CD14-positive monocyte (primary cell): ENCODE measurements around the gene LAGE3. TPM values are rescaled to one million over a fixed set of nuclear protein-coding genes. Genes with fewer than 3 reads are reported as not detected.

ENCODE experiments used
- DNase-seq, 3 donors: peaks; one replicate each; pipeline ENCODE4 v3.0.0-alpha.2; 2011 to 2022
- H2AFZ ChIP-seq: 2 replicates; pipeline ENCODE4 v1.6.0; 2012; ENCODE audit warnings: mild to moderate bottlenecking, low read depth, low read length, inconsistent platforms; ENCODE audit not compliant: insufficient read depth, poor library complexity, severe bottlenecking
- H3K27ac ChIP-seq, 2 donors: 1 replicate in 1 of 2; 2 replicates in 1 of 2; pipeline ENCODE4 v1.5.1; 2012 to 2013; ENCODE audit warnings: low read length in 2 of 2, control low read depth in 1 of 2, inconsistent platforms in 1 of 2, low read depth in 1 of 2, mild to moderate bottlenecking in 1 of 2
- H3K27me3 ChIP-seq, 2 donors: one replicate each; pipeline versions ENCODE4 v1.6.0 to v1.6.1; 2011 to 2013; ENCODE audit warnings: low read length in 2 of 2; ENCODE audit not compliant: control insufficient read depth in 2 of 2, insufficient read depth in 2 of 2
- H3K36me3 ChIP-seq, 2 donors: replicated peaks in 1 of 2; 1 replicate in 1 of 2; 2 replicates in 1 of 2; pipeline versions ENCODE4 v1.5.1 to v1.6.1; 2012 to 2013; ENCODE audit warnings: low read length in 2 of 2, control low read depth in 1 of 2, inconsistent platforms in 1 of 2, mild to moderate bottlenecking in 1 of 2; ENCODE audit not compliant: insufficient read depth in 2 of 2, control insufficient read depth in 1 of 2
- H3K4me1 ChIP-seq, 2 donors: 1 replicate in 1 of 2; 2 replicates in 1 of 2; pipeline versions ENCODE4 v1.5.1 to v1.6.1; 2012 to 2013; ENCODE audit warnings: low read length in 2 of 2, control low read depth in 1 of 2, inconsistent platforms in 1 of 2, mild to moderate bottlenecking in 1 of 2, moderate library complexity in 1 of 2; ENCODE audit not compliant: insufficient read depth in 2 of 2, control insufficient read depth in 1 of 2
- H3K4me2 ChIP-seq: replicated peaks from 2 replicates; pipeline ENCODE3; 2012; ENCODE audit warnings: low read length, moderate library complexity, mild to moderate bottlenecking; ENCODE audit not compliant: poor library complexity, severe bottlenecking; ENCODE audit errors: extremely low read depth
- H3K4me3 ChIP-seq, 3 experiments: fragments of 200-600 bp in 1 of 3; sonication (generic) in 1 of 3; replicated peaks in 1 of 3; 1 replicate in 2 of 3; 2 replicates in 1 of 3; pipeline ENCODE4 v1.5.1; 2011 to 2013; ENCODE audit warnings: low read length in 3 of 3, mild to moderate bottlenecking in 3 of 3, control low read depth in 2 of 3, low read depth in 2 of 3, inconsistent platforms in 1 of 3, moderate library complexity in 1 of 3
- H3K79me2 ChIP-seq: 2 replicates; pipeline ENCODE4 v1.6.0; 2012; ENCODE audit warnings: mild to moderate bottlenecking, control low read depth, inconsistent platforms, low read length, moderate library complexity; ENCODE audit not compliant: insufficient read depth
- H3K9ac ChIP-seq: 2 replicates; pipeline ENCODE4 v1.6.0; 2017; ENCODE audit warnings: low read length, mild to moderate bottlenecking; ENCODE audit not compliant: insufficient read depth, poor library complexity, severe bottlenecking
- H3K9me3 ChIP-seq, 2 donors: replicated peaks in 1 of 2; 1 replicate in 1 of 2; 2 replicates in 1 of 2; pipeline versions ENCODE4 v1.5.1 to v1.6.1; 2012 to 2013; ENCODE audit warnings: low read length in 2 of 2, control low read depth in 1 of 2; ENCODE audit not compliant: control insufficient read depth in 1 of 2, insufficient read depth in 1 of 2
- H4K20me1 ChIP-seq: 2 replicates; pipeline ENCODE4 v1.6.0; 2012; ENCODE audit warnings: mild to moderate bottlenecking, low read length, control low read depth, moderate library complexity; ENCODE audit not compliant: insufficient read depth
- H3K27ac Mint-ChIP-seq, 7 donors: one replicate each; pipeline ENCODE4 v1.8.0; 2020; ENCODE audit warnings: mild to moderate bottlenecking in 7 of 7, mixed read lengths in 7 of 7, moderate library complexity in 6 of 7, inconsistent platforms in 2 of 7
- H3K27me3 Mint-ChIP-seq, 3 donors: one replicate each; pipeline ENCODE4 v1.8.0; 2021 to 2022; ENCODE audit warnings: low read depth in 3 of 3, mild to moderate bottlenecking in 3 of 3, mixed read lengths in 3 of 3, moderate library complexity in 3 of 3, inconsistent platforms in 1 of 3
- H3K36me3 Mint-ChIP-seq, 2 donors: one replicate each; pipeline ENCODE4 v1.8.0; 2020; ENCODE audit warnings: mixed read lengths in 2 of 2, inconsistent platforms in 1 of 2, mild to moderate bottlenecking in 1 of 2
- H3K4me1 Mint-ChIP-seq: one replicate; pipeline ENCODE4 v1.8.0; 2020; ENCODE audit warnings: mild to moderate bottlenecking, mixed read lengths
- H3K4me3 Mint-ChIP-seq, 2 donors: one replicate each; pipeline ENCODE4 v1.8.0; 2020; ENCODE audit warnings: mild to moderate bottlenecking in 2 of 2, mixed read lengths in 2 of 2, moderate library complexity in 1 of 2
- H3K9me3 Mint-ChIP-seq, 7 donors: one replicate each; pipeline ENCODE4 v1.8.0; 2020 to 2022; ENCODE audit warnings: mixed read lengths in 7 of 7, mild to moderate bottlenecking in 6 of 7, moderate library complexity in 6 of 7, inconsistent platforms in 2 of 7
- WGBS: methylation state at CpG from one replicate; pipeline ENCODE4 v1.1.5; 2013; ENCODE audit warnings: missing lambda C conversion rate; ENCODE audit not compliant: insufficient coverage; 5-methylcytosine and 5-hydroxymethylcytosine counted together
- intact Hi-C, 2 donors: fragments of 100-400 bp; cut with micrococcal nuclease; formaldehyde crosslinking; loops; one replicate each; pipeline versions ENCODE4 v1.15.0 to v1.15.1; 2023
- polyA plus RNA-seq, 3 donors: library from polyadenylated mRNA; depleted of rRNA in 1 of 3; unstranded in 2 of 3; stranded (reverse) in 1 of 3; fragments of 300-500 nt in 2 of 3; fragments of >200 nt in 1 of 3; fragmentation: Illumina TruSeq in 2 of 3; gene quantifications; 1 replicate in 2 of 3; 2 replicates in 1 of 3; pipeline ENCODE4 v1.2.3, GENCODE V29; 2012 to 2021
- TF ChIP-seq, protein P1 (sequence below): fragments of 200-600 bp; IDR thresholded peaks from one replicate; pipeline ENCODE4 v1.8.0; 2022; ENCODE audit warnings: antibody characterized with exemption, mild to moderate bottlenecking

Gene LAGE3
- polyA plus RNA-seq, 3 donors, result 12.4 to 30.9 (median 18.6) TPM

DNA sequence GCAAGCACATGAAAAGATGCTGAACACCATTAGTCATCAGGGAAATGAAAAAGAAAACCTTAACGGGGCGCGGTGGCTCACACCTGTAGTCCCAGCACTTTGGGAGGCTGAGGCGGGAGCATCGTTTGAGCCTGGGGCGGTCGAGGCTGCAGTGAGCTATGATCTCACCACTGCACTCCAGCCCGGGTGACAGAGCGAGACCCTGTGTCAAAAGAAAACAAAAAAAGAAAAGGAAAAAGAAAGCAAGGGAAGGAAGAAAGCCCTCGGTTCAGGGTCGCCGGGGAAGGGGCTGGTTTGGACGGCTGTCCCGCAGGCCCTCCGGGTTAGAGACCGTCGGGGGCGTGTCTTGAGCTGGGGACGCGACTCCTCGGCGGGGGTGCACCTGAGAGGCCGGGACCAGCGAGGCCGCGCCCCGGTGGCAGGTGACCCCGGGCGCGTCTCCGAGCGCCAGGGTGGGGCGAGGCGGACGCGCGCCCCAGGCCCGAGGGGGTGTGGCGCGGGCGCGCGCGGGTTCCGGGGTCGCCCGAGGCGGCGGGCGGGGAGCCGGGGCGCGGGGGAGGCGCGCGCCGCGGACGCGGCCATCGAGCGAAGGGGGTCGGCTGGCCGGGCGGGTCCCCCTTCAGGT is 21.5 kb downstream of the LAGE3 start:
- peak overlapping the region; percentile 29 for H2AFZ ChIP-seq
- peaks cover 0 to 12% of the 10 kb centered on the region in 2 donors for H3K27me3 ChIP-seq
- Mint-ChIP-seq H3K9me3 (peaks cover 0 to 16% (median 4%) of the 10 kb centered on the region in 7 donors), H3K4me1 (peaks cover 12% of the 10 kb centered on the region), H3K27me3 (peaks cover 11 to 29% (median 23%) of the 10 kb centered on the region in 3 donors), H3K27ac (peak overlapping the region in 4 of 7 donors; percentile 54 to 87 (median 82)), H3K36me3 (peaks cover 9 to 10% of the 10 kb centered on the region in 2 donors), H3K4me3 (peak overlapping the region; percentile 86 to 97)
- H3K4me2 ChIP-seq, result peak overlapping the region; percentile 67
- under 1% methylated on average over 38 of the region's 65 CpGs for WGBS
- H3K9ac ChIP-seq, result no peak overlapping the region
- H3K4me3 ChIP-seq, result peak overlapping the region; percentile 16 to 67 (median 32)
- H3K36me3 ChIP-seq, result peaks cover 0 to 6% of the 10 kb centered on the region in 2 donors
- H3K27ac ChIP-seq, result no peak overlapping the region
- peaks cover 6% of the 10 kb centered on the region in 2 donors for H3K4me1 ChIP-seq
- TF ChIP-seq, protein P1, sequence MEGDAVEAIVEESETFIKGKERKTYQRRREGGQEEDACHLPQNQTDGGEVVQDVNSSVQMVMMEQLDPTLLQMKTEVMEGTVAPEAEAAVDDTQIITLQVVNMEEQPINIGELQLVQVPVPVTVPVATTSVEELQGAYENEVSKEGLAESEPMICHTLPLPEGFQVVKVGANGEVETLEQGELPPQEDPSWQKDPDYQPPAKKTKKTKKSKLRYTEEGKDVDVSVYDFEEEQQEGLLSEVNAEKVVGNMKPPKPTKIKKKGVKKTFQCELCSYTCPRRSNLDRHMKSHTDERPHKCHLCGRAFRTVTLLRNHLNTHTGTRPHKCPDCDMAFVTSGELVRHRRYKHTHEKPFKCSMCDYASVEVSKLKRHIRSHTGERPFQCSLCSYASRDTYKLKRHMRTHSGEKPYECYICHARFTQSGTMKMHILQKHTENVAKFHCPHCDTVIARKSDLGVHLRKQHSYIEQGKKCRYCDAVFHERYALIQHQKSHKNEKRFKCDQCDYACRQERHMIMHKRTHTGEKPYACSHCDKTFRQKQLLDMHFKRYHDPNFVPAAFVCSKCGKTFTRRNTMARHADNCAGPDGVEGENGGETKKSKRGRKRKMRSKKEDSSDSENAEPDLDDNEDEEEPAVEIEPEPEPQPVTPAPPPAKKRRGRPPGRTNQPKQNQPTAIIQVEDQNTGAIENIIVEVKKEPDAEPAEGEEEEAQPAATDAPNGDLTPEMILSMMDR, result no peak
- H4K20me1 ChIP-seq, result no peaks in the 10 kb centered on the region
- no peaks in the 10 kb centered on the region for H3K9me3 ChIP-seq
- DNase-seq, result no peak
- intact Hi-C loops, result no loop called here
- no peaks in the 10 kb centered on the region for H3K79me2 ChIP-seq

DNA sequence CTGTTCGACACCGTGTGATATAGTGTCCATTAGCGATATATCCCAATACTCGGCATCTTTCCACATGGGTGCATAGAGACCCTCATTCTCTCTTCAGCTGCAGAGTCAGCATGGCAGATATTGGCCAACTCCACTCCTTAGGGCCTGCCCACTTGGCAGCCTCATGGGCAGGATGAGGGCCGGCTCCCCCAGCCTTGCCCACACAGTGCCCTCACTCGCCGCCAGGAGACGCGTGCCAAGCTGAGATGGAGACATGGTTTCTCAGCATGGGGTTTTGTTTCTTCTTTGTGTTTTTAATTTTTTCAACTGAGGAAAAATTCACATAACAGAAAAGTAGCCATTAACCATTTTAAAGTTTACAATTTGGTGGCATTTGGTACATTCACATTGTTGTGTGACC is 26.3 kb downstream of the LAGE3 start:
- Histone ChIP-seq H3K9me3 (no peaks in the 10 kb centered on the region), H3K27me3 (peaks cover 0 to 7% of the 10 kb centered on the region in 2 donors), H2AFZ (no peak overlapping the region), H3K4me3 (no peak overlapping the region), H3K36me3 (peaks cover 36% of the 10 kb centered on the region in 2 donors), H3K4me2 (no peak overlapping the region), H3K79me2 (no peaks in the 10 kb centered on the region), H4K20me1 (no peaks in the 10 kb centered on the region), H3K4me1 (no peaks in the 10 kb centered on the region), H3K27ac (no peak overlapping the region), H3K9ac (no peak overlapping the region)
- no CpG with 5 or more reads among the region's 9 CpGs for WGBS
- H3K36me3 Mint-ChIP-seq, result peaks cover 36 to 49% of the 10 kb centered on the region in 2 donors
- peaks cover 6% of the 10 kb centered on the region for H3K4me1 Mint-ChIP-seq
- intact Hi-C loops, result no loop called here
- H3K27ac Mint-ChIP-seq, result no peak overlapping the region
- H3K9me3 Mint-ChIP-seq, result peaks cover 0 to 10% (median 4%) of the 10 kb centered on the region in 7 donors
- DNase-seq, result no peak
- H3K27me3 Mint-ChIP-seq, result peaks cover 8 to 23% (median 10%) of the 10 kb centered on the region in 3 donors
- no peak overlapping the region for H3K4me3 Mint-ChIP-seq
- TF ChIP-seq, protein P1, result no peak
